Stimulated activated naive CD8-positive, alpha-beta T cell treated with anti-CD3 and anti-CD28 coated beads, Interleukin-15, Interleukin-2, amounts not matched to agents 100 U/mL and 50 U/mL, for 24 hours (primary cell): ENCODE results near the gene SCAF8.

ENCODE experiments used
- ATAC-seq: fragments of 150-1000 bp; cut with Tn5 transposase; one replicate; pipeline ENCODE4 v1.10.0; 2021
- DNase-seq: peaks from one replicate; pipeline ENCODE4 v3.0.0; 2021

SCAF8 gene

DNA sequence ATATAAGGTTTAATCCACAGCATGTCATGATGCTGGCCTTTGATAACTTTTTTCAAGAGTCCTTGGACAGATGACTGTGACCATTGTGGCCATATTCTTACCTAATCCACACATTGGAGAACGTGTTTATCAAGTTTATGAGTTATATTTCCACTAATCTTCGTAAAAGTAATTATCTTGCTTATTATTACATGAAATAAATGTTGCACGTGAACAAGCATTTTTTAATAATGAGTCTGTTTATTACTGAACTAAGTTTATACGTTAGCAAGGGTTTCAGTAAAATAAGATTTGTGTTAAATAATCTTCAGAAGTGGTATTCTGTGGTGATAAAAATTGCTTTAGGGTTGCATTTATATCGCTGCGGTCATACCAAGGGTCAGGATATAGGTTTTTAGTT is 107.1 kb downstream of the SCAF8 start:
- DNase-seq (no peak), ATAC-seq (no peak)

- no peak for DNase-seq
- ATAC-seq: no peak
Measured at GRCh38 chr6:154841109-154841508, 107.9 kb downstream of the SCAF8 start.

- ATAC-seq (no peak), DNase-seq (no peak)
Measured at GRCh38 chr6:154842833-154843232, 109.6 kb downstream of the SCAF8 start.

GRCh38 chr6:154847318-154847717 is 114.1 kb downstream of the SCAF8 start:
- ATAC-seq (no peak), DNase-seq (no peak)

- DNase-seq (no peak), ATAC-seq (no peak)
Measured at GRCh38 chr6:154848580-154848979, 115.4 kb downstream of the SCAF8 start.

DNA sequence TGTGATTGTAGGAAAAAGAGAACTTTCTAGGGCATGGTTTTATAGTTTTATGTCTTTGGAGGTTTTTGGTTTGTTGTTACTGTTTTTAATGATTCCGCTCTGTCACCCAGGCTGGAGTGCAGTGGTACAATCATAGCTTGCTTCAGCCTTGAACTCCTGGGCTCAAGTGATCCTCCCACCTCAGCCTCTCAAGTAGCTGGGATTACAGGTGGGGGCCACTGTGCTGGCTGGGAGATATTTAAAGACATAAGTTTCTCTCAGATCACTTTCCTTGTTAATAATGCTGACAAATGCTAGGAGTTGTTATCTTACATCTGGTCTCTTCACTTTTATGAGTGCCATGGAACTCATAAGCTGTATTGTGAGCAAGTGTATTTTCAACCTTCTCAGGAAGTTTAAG is 116.3 kb downstream of the SCAF8 start:
- DNase-seq (no peak), ATAC-seq (no peak)

DNA sequence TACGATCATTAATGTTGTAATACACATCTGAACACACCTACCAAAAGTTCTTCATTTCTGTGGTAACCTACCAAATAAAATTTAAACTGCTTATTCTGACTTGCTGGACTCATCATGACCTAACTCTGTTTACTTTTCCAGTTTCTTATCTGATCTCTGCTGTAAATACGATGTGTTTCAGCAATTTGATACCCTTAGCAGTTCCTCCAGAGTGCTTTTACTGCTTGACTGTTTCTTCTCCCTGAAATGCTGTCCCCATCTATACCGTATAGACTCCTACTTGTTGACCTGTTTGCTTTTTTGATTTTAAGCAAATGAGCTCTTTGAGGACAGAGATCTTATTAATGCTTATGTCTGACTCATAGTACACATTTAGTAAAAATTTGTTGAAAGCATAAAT is 119.5 kb downstream of the SCAF8 start:
- DNase-seq: no peak

GRCh38 chr6:154857529-154857928 is 124.3 kb downstream of the SCAF8 start:
- no peak for ATAC-seq
- no peak for DNase-seq

More for the DNA sequence above, 119.5 kb downstream of the SCAF8 start:
- no peak for ATAC-seq

DNA sequence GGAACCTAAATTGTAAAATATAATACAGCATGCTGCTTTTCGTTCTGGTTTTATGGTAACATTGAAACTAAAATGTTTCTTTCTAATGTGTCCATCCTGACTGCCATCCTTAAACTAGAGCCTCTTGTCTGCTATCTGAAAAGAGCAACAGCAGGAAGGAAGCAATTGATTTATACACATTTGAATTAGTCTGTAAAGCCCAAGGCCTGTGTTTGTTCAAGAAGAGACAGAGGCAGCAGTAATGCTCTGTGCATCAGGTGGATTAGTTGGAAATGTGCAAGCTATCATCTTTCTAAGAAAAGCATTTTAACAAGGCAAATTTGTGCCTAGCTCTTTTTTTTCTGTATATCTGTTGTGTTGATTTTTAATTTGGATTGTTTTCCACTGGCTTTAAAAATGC is 128.6 kb downstream of the SCAF8 start:
- ATAC-seq (no peak), DNase-seq (no peak)

- no peak for ATAC-seq
Measured at GRCh38 chr6:154862536-154862935, 129.3 kb downstream of the SCAF8 start.

DNA sequence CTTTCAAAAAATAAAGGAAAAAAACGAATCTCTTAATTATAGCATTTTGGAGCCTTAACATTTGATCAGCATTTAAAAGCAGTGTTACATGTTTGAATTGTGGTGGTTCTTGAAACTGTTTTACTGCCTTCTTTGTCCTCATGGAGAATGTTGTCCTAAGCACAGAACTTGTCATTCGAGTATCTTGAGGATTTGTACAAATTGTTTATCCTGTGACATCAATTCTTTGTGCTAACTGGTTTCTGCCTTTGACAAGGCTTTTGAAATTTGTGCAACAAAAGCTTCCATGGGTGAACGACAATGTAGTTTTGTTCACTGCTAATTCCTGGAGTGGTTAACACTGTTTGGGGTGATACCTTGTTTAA is 130.8 kb downstream of the SCAF8 start:
- ATAC-seq: no peak
- DNase-seq: no peak

More at GRCh38 chr6:154862536-154862935, 129.3 kb downstream of the SCAF8 start:
- DNase-seq: no peak

DNA sequence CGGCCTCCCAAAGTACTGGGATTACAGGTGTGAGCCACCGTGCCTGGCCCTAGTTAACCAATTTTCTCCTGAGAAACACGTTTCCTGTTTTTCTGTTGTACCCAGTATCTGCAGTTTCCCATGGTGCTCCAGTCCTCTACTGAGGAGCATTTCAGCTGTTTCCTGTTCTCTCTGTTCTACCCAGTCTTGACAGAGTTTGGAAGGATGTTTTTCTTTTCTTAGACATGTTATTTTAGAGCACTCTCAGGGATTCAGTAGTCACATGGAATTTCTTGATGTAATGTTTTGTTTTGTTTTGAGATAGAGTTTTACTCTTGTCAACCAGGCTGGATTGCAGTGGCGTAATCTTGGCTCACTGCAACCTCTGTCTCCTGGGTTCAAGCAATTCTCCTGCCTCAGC is 132.1 kb downstream of the SCAF8 start:
- DNase-seq (no peak), ATAC-seq (no peak)

DNA sequence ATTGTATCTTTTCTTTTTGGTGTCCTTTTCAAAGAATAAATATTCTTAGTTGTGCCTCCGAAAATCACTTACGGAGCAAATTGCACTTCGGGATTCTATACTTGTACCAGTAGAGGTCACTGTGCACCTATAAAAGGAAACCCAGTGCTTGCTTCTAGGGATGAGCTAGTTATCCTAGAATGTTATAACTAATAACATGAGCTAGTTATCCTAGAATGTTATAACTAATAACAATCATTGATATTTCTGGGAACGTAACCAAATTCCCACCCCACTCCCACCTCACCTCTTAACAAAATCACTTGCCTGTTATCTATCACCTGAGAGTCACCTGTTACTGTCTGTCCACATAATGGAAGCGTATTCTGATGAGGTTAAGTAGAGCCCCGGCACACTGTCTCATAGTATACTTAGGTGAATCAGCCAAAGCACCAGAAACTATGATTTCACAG is 135.0 kb downstream of the SCAF8 start:
- DNase-seq: no peak
- no peak for ATAC-seq

DNA sequence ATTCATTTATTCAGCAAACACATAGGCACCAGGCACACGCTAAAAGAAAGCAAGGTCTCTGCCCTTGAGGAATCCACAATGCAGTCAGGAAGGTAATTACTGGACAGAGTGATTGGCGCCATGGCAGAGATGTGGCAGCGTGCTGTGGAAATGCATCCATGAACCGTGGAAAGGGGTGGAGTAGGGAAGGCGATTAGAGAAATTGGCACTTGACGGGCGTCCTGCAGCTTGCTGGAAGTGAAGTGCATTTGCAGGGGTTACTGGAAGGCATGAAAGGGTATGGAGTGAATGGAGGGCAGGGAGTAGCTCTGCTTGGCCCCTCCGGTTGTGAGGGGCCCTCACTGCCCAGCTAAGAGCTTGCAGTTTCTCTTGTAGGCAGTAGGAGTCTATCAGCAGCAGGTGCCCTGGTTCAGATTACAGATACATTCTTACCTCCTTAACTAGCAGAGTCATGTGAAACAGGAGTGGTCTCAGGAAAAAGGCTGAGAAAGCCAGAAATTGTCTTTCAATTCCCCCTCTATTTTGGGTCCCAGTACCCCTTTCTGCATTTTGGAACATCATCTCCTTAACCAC is 139.4 kb downstream of the SCAF8 start:
- ATAC-seq: no peak

DNA sequence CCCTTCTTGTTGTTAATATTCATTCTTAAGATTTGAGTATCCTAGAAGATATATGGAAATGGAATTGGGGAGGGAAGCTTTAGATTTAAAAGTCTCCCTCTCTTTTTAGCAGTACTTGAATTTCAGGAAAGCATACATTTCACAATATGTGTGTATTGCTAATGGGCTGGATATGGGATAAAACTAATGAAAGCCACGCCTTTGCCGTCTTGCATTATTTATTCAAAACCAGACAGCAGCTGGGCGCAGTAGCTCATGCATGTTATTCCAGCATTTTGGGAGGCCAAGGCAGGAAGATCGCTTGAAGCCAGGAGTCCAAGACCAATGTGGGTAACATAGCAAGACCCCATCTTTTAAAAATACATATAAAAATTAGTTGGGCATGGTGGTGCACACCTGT is 140.3 kb downstream of the SCAF8 start:
- ATAC-seq (no peak), DNase-seq (no peak)

More for the DNA sequence above, 139.4 kb downstream of the SCAF8 start:
- DNase-seq: no peak

GRCh38 chr6:154874773-154875592 is 141.8 kb downstream of the SCAF8 start:
- DNase-seq: no peak
- no peak for ATAC-seq

- DNase-seq: no peak
- no peak for ATAC-seq
Measured at GRCh38 chr6:154876486-154877280, 143.5 kb downstream of the SCAF8 start.

- no peak for DNase-seq
- ATAC-seq: no peak
Measured at GRCh38 chr6:154878871-154879491, 145.8 kb downstream of the SCAF8 start.

- ATAC-seq: no peak
- no peak for DNase-seq
Measured at GRCh38 chr6:154882107-154882506, 148.9 kb downstream of the SCAF8 start.
